GM23338 (cell line): Measurements from ENCODE around the gene STRA6. TPM values are rescaled to one million over a fixed set of nuclear protein-coding genes. Genes with fewer than 3 reads are reported as not detected.

Source experiments
- ATAC-seq: fragments of 200-7000 bp; cut with Tn5 transposase; 3 replicates; pipeline ENCODE4 v1.9.1; 2020
- DNase-seq: peaks from one replicate; pipeline ENCODE4 v3.0.0-alpha.2; 2015; ENCODE audit warnings: low spot score
- H2AFZ ChIP-seq: fragments of 200-600 bp; sonication (generic); 2 replicates; pipeline ENCODE4 v1.8.0; 2016; ENCODE audit warnings: antibody characterized with exemption, mild to moderate bottlenecking, moderate library complexity
- H3F3A ChIP-seq: fragments of 200-600 bp; sonication (generic); replicated peaks from 2 replicates; pipeline ENCODE4 v1.8.0; 2017; ENCODE audit warnings: antibody characterized with exemption, mixed run types, low read depth
- H3K27ac ChIP-seq: fragments of 200-600 bp; sonication (generic); 2 replicates; pipeline ENCODE4 v1.6.1; 2016; ENCODE audit warnings: low read depth
- H3K27me3 ChIP-seq: fragments of 200-600 bp; sonication (generic); 2 replicates; pipeline ENCODE4 v1.8.0; 2016; ENCODE audit warnings: mild to moderate bottlenecking, mixed run types, moderate library complexity; ENCODE audit not compliant: insufficient read depth
- H3K36me3 ChIP-seq: fragments of 200-600 bp; sonication (generic); 2 replicates; pipeline ENCODE4 v1.8.0; 2016; ENCODE audit warnings: mild to moderate bottlenecking; ENCODE audit not compliant: insufficient read depth
- H3K4me1 ChIP-seq: fragments of 200-600 bp; sonication (generic); 2 replicates; pipeline ENCODE4 v1.8.0; 2016; ENCODE audit warnings: mild to moderate bottlenecking, moderate library complexity; ENCODE audit not compliant: insufficient read depth
- H3K4me2 ChIP-seq: fragments of 200-600 bp; sonication (generic); 2 replicates; pipeline ENCODE4 v1.7.1; 2017; ENCODE audit warnings: mixed run types
- H3K4me3 ChIP-seq: fragments of 200-600 bp; sonication (generic); 2 replicates; pipeline ENCODE4 v1.6.1; 2016; ENCODE audit warnings: mixed run types
- H3K79me2 ChIP-seq: fragments of 200-600 bp; sonication (generic); replicated peaks from 2 replicates; pipeline ENCODE4 v1.8.0; 2017; ENCODE audit warnings: mild to moderate bottlenecking; ENCODE audit not compliant: insufficient read depth
- H3K9me2 ChIP-seq: fragments of 200-600 bp; sonication (generic); 2 replicates; pipeline ENCODE4 v1.8.0; 2017; ENCODE audit not compliant: insufficient read depth
- H4K20me1 ChIP-seq: fragments of 200-600 bp; sonication (generic); replicated peaks from 2 replicates; pipeline ENCODE4 v1.8.0; 2017; ENCODE audit warnings: mild to moderate bottlenecking; ENCODE audit not compliant: insufficient read depth
- H3K27ac Mint-ChIP-seq: 2 replicates; pipeline ENCODE4 v1.8.0; 2020; ENCODE audit warnings: inconsistent platforms, mild to moderate bottlenecking, moderate library complexity, mixed read lengths
- H3K27me3 Mint-ChIP-seq: 3 replicates; pipeline ENCODE4 v1.8.0; 2022; ENCODE audit warnings: low read depth, mild to moderate bottlenecking, moderate library complexity, mixed read lengths, inconsistent platforms; ENCODE audit not compliant: insufficient read depth, poor library complexity
- H3K36me3 Mint-ChIP-seq: 3 replicates; pipeline ENCODE4 v1.8.0; 2021; ENCODE audit warnings: low read depth, mild to moderate bottlenecking, inconsistent platforms, moderate library complexity, mixed read lengths
- H3K4me1 Mint-ChIP-seq: 3 replicates; pipeline ENCODE4 v1.8.0; 2020; ENCODE audit warnings: mild to moderate bottlenecking, inconsistent platforms, mixed read lengths
- H3K4me3 Mint-ChIP-seq: 3 replicates; pipeline ENCODE4 v1.8.0; 2021; ENCODE audit warnings: moderate library complexity, mild to moderate bottlenecking, inconsistent platforms, mixed read lengths
- H3K9me3 Mint-ChIP-seq: 3 replicates; pipeline ENCODE4 v1.8.0; 2020; ENCODE audit warnings: moderate library complexity, mild to moderate bottlenecking, inconsistent platforms, mixed read lengths
- CREB1 ChIP-seq: fragments of 250-450 bp; sonication (Bioruptor Pico); IDR thresholded peaks from 2 replicates; pipeline ENCODE4 v1.5.0; 2020; ENCODE audit warnings: low read depth, mild to moderate bottlenecking, moderate library complexity
- EZH2 ChIP-seq: fragments of 200-600 bp; sonication (generic); IDR thresholded peaks from one replicate; pipeline ENCODE4 v1.8.0; 2017; ENCODE audit warnings: antibody characterized with exemption, mild to moderate bottlenecking, low read depth; ENCODE audit not compliant: unreplicated experiment
- EZH2phosphoT487 ChIP-seq: fragments of 200-600 bp; sonication (generic); IDR thresholded peaks from one replicate; pipeline ENCODE4 v1.8.1; 2018; ENCODE audit warnings: antibody characterized with exemption; ENCODE audit not compliant: unreplicated experiment
- JUNB ChIP-seq: IDR thresholded peaks from one replicate; pipeline ENCODE4 v1.6.1; 2016; ENCODE audit warnings: antibody characterized with exemption; ENCODE audit not compliant: unreplicated experiment
- NANOG ChIP-seq: IDR thresholded peaks from 2 replicates; pipeline ENCODE4 v1.6.1; 2016; ENCODE audit warnings: antibody characterized with exemption, borderline replicate concordance
- POLR2AphosphoS5 ChIP-seq: IDR thresholded peaks from 2 replicates; pipeline ENCODE4 v1.6.1; 2016; ENCODE audit warnings: antibody characterized with exemption, low read depth
- REST ChIP-seq: IDR thresholded peaks from one replicate; pipeline ENCODE4 v1.6.1; 2018; ENCODE audit warnings: antibody characterized with exemption; ENCODE audit not compliant: unreplicated experiment
- STAT1 ChIP-seq: IDR thresholded peaks from one replicate; pipeline ENCODE4 v1.6.1; 2016; ENCODE audit warnings: antibody characterized with exemption; ENCODE audit not compliant: unreplicated experiment
- ZNF114 ChIP-seq: fragments of 250-450 bp; sonication (Bioruptor Pico); IDR thresholded peaks from 2 replicates; pipeline ENCODE4 v1.5.0; 2020; ENCODE audit warnings: mild to moderate bottlenecking, moderate library complexity
- ZNF331 ChIP-seq: fragments of 250-450 bp; sonication (Bioruptor Pico); IDR thresholded peaks from 2 replicates; pipeline ENCODE4 v1.5.0; 2020; ENCODE audit warnings: low read depth, mild to moderate bottlenecking, moderate library complexity
- polyA plus RNA-seq: library from polyadenylated mRNA; unstranded; fragments of >200 nt; fragmentation: Nextera tagmentation; extraction: Ambion mirVana; gene quantifications from 2 replicates; pipeline ENCODE4 v1.2.1, GENCODE V29; 2016
- total RNA-seq: library from RNA; depleted of rRNA; stranded (reverse); fragments of >200 nt; shearing (Covaris generic); gene quantifications from 2 replicates; pipeline ENCODE4 v1.2.3, GENCODE V29; 2014
- TF ChIP-seq, protein P1 (sequence below), 2 experiments: fragments of 200-600 bp in 1 of 2; sonication (generic) in 1 of 2; conservative IDR thresholded peaks; 2 replicates each; pipeline versions ENCODE4 v1.5.1 to v1.6.1; 2016 to 2017; ENCODE audit warnings: antibody characterized with exemption in 2 of 2, low read depth in 2 of 2, mild to moderate bottlenecking in 2 of 2, moderate library complexity in 1 of 2
- TF ChIP-seq, protein P2 (sequence below): IDR thresholded peaks from 2 replicates; pipeline ENCODE4 v1.6.1; 2016; ENCODE audit warnings: antibody characterized with exemption

STRA6 gene
- total and polyA plus RNA-seq, 2 experiments from 2014 or later: 8.2 to 9.9 TPM

- Mint-ChIP-seq H3K9me3 (no peaks in the 10 kb centered on the region), H3K4me1 (peaks cover 28% of the 10 kb centered on the region), H3K27me3 (peaks cover 13% of the 10 kb centered on the region), H3K27ac (no peak overlapping the region), H3K4me3 (peak overlapping the region; percentile 63), H3K36me3 (no peaks in the 10 kb centered on the region)
- H3K79me2 ChIP-seq: no peaks in the 10 kb centered on the region
- no peak overlapping the region for H3K27ac ChIP-seq
- no peak for TF ChIP-seq JUNB
- peak; percentile 25 for TF ChIP-seq EZH2
- H3K4me3 ChIP-seq: peak overlapping the region; percentile 60
- ATAC-seq (peak; percentile 82), DNase-seq (peak; percentile 68)
- peak overlapping the region; percentile 82 for H3K4me2 ChIP-seq
- peaks cover 12% of the 10 kb centered on the region for H3K4me1 ChIP-seq
- 0 out of 2 replicates have a peak, but pooled peaks cover 8% of the 10 kb centered on the region for H3F3A ChIP-seq
- H2AFZ ChIP-seq: peak overlapping the region; percentile 72; the same call in 1 of the 2 replicates
- no peaks in the 10 kb centered on the region for H3K9me2 ChIP-seq
- H3K27me3 ChIP-seq: peaks cover 13% of the 10 kb centered on the region; the same call in 1 of the 2 replicates
- no peaks in the 10 kb centered on the region for H4K20me1 ChIP-seq
- H3K36me3 ChIP-seq: no peaks in the 10 kb centered on the region
These were observed 42.9 kb upstream of the STRA6 start for GRCh38 chr15:74245342-74245931.

DNA sequence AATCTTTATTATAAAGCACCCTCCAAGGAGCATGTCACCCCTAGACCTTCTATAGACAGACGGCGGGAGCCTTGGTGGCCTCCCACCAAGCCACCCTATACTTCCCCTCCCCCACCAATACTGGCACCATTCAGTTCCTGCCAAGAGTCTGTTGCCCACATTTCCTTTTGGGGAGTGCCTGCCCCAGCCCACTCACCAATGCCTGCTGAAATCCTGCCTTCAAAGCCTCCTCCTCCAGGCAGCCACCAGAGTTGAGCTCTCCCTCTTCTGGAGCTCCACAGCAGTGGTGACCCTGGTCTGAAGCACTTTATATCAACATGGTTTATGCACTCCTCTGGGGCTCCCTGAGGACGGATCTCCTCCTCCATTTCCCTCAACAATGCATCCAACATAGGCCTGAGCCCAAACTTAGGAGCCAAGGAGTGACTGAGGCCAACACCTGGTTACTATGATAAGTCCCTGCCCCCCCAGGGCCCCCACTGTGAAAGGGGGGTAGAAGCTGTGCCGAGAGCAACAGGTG, 42.3 kb upstream of the STRA6 start:
- peak overlapping the region; percentile 82 for H3K4me2 ChIP-seq
- peak overlapping the region; percentile 72; the same call in 1 of the 2 replicates for H2AFZ ChIP-seq
- H3K4me1 ChIP-seq: peaks cover 12% of the 10 kb centered on the region
- 0 out of 2 replicates have a peak, but pooled peaks cover 8% of the 10 kb centered on the region for H3F3A ChIP-seq
- peak; percentile 11 for ATAC-seq
- peaks cover 13% of the 10 kb centered on the region; the same call in 1 of the 2 replicates for H3K27me3 ChIP-seq
- Mint-ChIP-seq H3K4me3 (peak overlapping the region; percentile 63), H3K4me1 (peaks cover 28% of the 10 kb centered on the region), H3K36me3 (no peaks in the 10 kb centered on the region), H3K9me3 (no peaks in the 10 kb centered on the region), H3K27me3 (peaks cover 13% of the 10 kb centered on the region), H3K27ac (no peak overlapping the region)
- H3K79me2 ChIP-seq: no peaks in the 10 kb centered on the region
- peak overlapping the region; percentile 60 for H3K4me3 ChIP-seq
- DNase-seq: no peak
- no peaks in the 10 kb centered on the region for H3K36me3 ChIP-seq
- H3K27ac ChIP-seq: no peak overlapping the region
- no peaks in the 10 kb centered on the region for H4K20me1 ChIP-seq
- no peaks in the 10 kb centered on the region for H3K9me2 ChIP-seq
- TF ChIP-seq, protein P1, sequence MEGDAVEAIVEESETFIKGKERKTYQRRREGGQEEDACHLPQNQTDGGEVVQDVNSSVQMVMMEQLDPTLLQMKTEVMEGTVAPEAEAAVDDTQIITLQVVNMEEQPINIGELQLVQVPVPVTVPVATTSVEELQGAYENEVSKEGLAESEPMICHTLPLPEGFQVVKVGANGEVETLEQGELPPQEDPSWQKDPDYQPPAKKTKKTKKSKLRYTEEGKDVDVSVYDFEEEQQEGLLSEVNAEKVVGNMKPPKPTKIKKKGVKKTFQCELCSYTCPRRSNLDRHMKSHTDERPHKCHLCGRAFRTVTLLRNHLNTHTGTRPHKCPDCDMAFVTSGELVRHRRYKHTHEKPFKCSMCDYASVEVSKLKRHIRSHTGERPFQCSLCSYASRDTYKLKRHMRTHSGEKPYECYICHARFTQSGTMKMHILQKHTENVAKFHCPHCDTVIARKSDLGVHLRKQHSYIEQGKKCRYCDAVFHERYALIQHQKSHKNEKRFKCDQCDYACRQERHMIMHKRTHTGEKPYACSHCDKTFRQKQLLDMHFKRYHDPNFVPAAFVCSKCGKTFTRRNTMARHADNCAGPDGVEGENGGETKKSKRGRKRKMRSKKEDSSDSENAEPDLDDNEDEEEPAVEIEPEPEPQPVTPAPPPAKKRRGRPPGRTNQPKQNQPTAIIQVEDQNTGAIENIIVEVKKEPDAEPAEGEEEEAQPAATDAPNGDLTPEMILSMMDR (conservative IDR thresholded peaks at IDR 0.05; ENCODE audit: low read depth in 2 of 2): no peak
- TF ChIP-seq ZNF114 (CRISPR knock-in tag): no peak
- TF ChIP-seq, protein P2, sequence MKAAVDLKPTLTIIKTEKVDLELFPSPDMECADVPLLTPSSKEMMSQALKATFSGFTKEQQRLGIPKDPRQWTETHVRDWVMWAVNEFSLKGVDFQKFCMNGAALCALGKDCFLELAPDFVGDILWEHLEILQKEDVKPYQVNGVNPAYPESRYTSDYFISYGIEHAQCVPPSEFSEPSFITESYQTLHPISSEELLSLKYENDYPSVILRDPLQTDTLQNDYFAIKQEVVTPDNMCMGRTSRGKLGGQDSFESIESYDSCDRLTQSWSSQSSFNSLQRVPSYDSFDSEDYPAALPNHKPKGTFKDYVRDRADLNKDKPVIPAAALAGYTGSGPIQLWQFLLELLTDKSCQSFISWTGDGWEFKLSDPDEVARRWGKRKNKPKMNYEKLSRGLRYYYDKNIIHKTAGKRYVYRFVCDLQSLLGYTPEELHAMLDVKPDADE: no peak
- no peak for TF ChIP-seq STAT1
- no peak for TF ChIP-seq EZH2
- TF ChIP-seq EZH2phosphoT487: no peak
- TF ChIP-seq POLR2AphosphoS5: no peak
- no peak for TF ChIP-seq JUNB
- no peak for TF ChIP-seq CREB1 (CRISPR knock-in tag)
- no peak for TF ChIP-seq REST
- no peak for TF ChIP-seq ZNF331 (CRISPR knock-in tag)
- TF ChIP-seq NANOG: no peak
